Measurements from ENCODE around the gene MALT1.

DNA sequence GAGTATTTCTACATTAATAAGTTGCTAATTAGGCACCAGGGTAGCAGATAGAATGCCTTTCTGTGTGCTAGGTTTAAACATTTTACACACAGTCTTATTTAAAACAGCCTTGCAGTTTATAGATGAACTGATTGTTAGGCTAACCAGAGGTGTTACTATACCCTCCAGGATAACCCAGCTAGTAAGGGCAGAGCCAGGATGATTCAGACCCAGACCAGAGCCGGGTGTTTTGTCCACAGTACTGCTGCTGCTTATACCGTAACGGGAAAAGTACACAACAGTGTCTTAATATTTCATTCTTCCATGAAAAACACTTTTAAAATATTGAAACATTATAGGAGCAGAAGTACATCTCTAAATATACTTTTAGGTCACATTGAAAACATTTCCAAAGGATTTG is 82.7 kb downstream of the MALT1 start:
- TF ChIP-seq, protein P1, sequence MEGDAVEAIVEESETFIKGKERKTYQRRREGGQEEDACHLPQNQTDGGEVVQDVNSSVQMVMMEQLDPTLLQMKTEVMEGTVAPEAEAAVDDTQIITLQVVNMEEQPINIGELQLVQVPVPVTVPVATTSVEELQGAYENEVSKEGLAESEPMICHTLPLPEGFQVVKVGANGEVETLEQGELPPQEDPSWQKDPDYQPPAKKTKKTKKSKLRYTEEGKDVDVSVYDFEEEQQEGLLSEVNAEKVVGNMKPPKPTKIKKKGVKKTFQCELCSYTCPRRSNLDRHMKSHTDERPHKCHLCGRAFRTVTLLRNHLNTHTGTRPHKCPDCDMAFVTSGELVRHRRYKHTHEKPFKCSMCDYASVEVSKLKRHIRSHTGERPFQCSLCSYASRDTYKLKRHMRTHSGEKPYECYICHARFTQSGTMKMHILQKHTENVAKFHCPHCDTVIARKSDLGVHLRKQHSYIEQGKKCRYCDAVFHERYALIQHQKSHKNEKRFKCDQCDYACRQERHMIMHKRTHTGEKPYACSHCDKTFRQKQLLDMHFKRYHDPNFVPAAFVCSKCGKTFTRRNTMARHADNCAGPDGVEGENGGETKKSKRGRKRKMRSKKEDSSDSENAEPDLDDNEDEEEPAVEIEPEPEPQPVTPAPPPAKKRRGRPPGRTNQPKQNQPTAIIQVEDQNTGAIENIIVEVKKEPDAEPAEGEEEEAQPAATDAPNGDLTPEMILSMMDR (IDR thresholded peaks at IDR 0.05) = no peak
- TF ChIP-seq POLR2A (IDR thresholded peaks at IDR 0.05) = no peak
